ENCODE data around the gene R3HDM2.
"Not testable (repeated sequence)": the region's sequence is repeated elsewhere in the genome, so short reads cannot be mapped to it uniquely, and the experiment has no call there.

R3HDM2 gene

GRCh38 chr12:57280211-57281062, 150.4 kb downstream of the R3HDM2 start:
- TF ChIP-seq CTCF (IDR thresholded peaks at IDR 0.05; ENCODE audit: insufficient read depth, low read depth, low read length, missing control alignments): no peak
- peak; percentile 73 for DNase-seq (ENCODE audit: low read depth)
- H3K4me3 ChIP-seq (ENCODE audit: low read depth, low read length): no peak overlapping the region

GRCh38 chr12:57278465-57279381, 152.1 kb downstream of the R3HDM2 start:
- no peak for DNase-seq (ENCODE audit: low read depth)
- H3K4me3 ChIP-seq (ENCODE audit: low read depth, low read length): no peak overlapping the region
- no peak for TF ChIP-seq CTCF (IDR thresholded peaks at IDR 0.05; ENCODE audit: insufficient read depth, low read depth, low read length, missing control alignments)

- no peak overlapping the region for H3K4me3 ChIP-seq (ENCODE audit: low read depth, low read length)
- peak; percentile 31 for DNase-seq (ENCODE audit: low read depth)
- peak; percentile 22 for TF ChIP-seq CTCF (IDR thresholded peaks at IDR 0.05; ENCODE audit: insufficient read depth, low read depth, low read length, missing control alignments)
Observed at GRCh38 chr12:57276935-57277563, 153.8 kb downstream of the R3HDM2 start.

GRCh38 chr12:57276233-57276632, 154.6 kb downstream of the R3HDM2 start:
- not testable (repeated sequence) for H3K4me3 ChIP-seq (ENCODE audit: low read depth, low read length); DNase-seq (ENCODE audit: low read depth)

- no peak for DNase-seq (ENCODE audit: low read depth)
- no peak for TF ChIP-seq CTCF (IDR thresholded peaks at IDR 0.05; ENCODE audit: insufficient read depth, low read depth, low read length, missing control alignments)
- H3K4me3 ChIP-seq (ENCODE audit: low read depth, low read length): no peak overlapping the region
Observed at GRCh38 chr12:57273516-57273915, 157.3 kb downstream of the R3HDM2 start.

GRCh38 chr12:57272337-57273151, 158.3 kb downstream of the R3HDM2 start:
- no peak overlapping the region for H3K4me3 ChIP-seq (ENCODE audit: low read depth, low read length)
- TF ChIP-seq CTCF (IDR thresholded peaks at IDR 0.05; ENCODE audit: insufficient read depth, low read depth, low read length, missing control alignments): no peak
- no peak for DNase-seq (ENCODE audit: low read depth)

All from GM12865 (cell line).